Liver (tissue), 3 donors: ENCODE results near the gene KCNS1.

ENCODE experiments used
- GABPA ChIP-seq, 2 donors: IDR thresholded peaks in 1 of 2; conservative IDR thresholded peaks in 1 of 2; 2 replicates each; pipeline ENCODE4 v1.6.1; 2016; ENCODE audit warnings: antibody characterized with exemption in 2 of 2, mild to moderate bottlenecking in 1 of 2, moderate library complexity in 1 of 2
- NR2F2 ChIP-seq: IDR thresholded peaks from 2 replicates; pipeline ENCODE4 v1.6.1; 2016; ENCODE audit warnings: antibody characterized with exemption
- RAD21 ChIP-seq, 2 donors: IDR thresholded peaks; 2 replicates each; pipeline ENCODE4 v1.6.1; 2016; ENCODE audit warnings: antibody characterized with exemption in 2 of 2, mild to moderate bottlenecking in 2 of 2
- SP1 ChIP-seq: IDR thresholded peaks from 2 replicates; pipeline ENCODE4 v1.6.1; 2018; ENCODE audit warnings: antibody characterized with exemption, mild to moderate bottlenecking
- YY1 ChIP-seq: IDR thresholded peaks from 2 replicates; pipeline ENCODE4 v1.6.1; 2016; ENCODE audit warnings: antibody characterized with exemption, mild to moderate bottlenecking
- TF ChIP-seq, protein P1 (sequence below): IDR thresholded peaks from 2 replicates; pipeline ENCODE4 v1.6.1; 2016; ENCODE audit warnings: antibody characterized with exemption
- TF ChIP-seq, protein P2 (sequence below): fragments of 150-350 bp; IDR thresholded peaks from 2 replicates; pipeline ENCODE4 v1.5.1; 2017; ENCODE audit warnings: improper control_type of control experiment, low read depth, low read length; ENCODE audit not compliant: missing input control
- TF ChIP-seq, protein P3 (sequence below): IDR thresholded peaks from 2 replicates; pipeline ENCODE4 v1.6.1; 2016; ENCODE audit warnings: antibody characterized with exemption
- TF ChIP-seq, protein P4 (sequence below): IDR thresholded peaks from 2 replicates; pipeline ENCODE4 v1.6.1; 2016; ENCODE audit warnings: antibody characterized with exemption, mild to moderate bottlenecking
- donor health status: healthy.
- donor health status: healthy.

DNA sequence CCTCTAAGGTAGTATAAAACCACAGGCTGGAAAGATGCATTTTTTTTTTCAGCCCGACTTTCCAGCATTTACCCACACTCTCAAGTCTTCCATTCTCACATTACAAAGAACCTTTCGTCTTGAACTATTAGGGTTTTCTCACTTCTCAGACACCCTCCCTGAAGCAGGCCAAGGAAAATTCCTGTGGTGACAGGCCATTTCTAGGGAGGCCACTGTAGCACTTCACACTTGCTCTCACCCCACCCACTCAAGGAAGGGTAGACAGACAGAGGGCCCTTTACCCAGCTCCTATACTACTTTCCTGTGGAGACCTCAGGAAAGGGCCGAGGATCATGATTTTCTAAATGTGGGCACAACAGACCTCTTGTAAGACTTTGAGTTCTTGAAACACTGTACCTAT lies 27.7 kb downstream of the KCNS1 start:
- TF ChIP-seq, protein P1, sequence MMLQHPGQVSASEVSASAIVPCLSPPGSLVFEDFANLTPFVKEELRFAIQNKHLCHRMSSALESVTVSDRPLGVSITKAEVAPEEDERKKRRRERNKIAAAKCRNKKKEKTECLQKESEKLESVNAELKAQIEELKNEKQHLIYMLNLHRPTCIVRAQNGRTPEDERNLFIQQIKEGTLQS, result no peak
- TF ChIP-seq, protein P2, sequence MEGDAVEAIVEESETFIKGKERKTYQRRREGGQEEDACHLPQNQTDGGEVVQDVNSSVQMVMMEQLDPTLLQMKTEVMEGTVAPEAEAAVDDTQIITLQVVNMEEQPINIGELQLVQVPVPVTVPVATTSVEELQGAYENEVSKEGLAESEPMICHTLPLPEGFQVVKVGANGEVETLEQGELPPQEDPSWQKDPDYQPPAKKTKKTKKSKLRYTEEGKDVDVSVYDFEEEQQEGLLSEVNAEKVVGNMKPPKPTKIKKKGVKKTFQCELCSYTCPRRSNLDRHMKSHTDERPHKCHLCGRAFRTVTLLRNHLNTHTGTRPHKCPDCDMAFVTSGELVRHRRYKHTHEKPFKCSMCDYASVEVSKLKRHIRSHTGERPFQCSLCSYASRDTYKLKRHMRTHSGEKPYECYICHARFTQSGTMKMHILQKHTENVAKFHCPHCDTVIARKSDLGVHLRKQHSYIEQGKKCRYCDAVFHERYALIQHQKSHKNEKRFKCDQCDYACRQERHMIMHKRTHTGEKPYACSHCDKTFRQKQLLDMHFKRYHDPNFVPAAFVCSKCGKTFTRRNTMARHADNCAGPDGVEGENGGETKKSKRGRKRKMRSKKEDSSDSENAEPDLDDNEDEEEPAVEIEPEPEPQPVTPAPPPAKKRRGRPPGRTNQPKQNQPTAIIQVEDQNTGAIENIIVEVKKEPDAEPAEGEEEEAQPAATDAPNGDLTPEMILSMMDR, result no peak
- TF ChIP-seq GABPA (IDR thresholded peaks at IDR 0.05 in 1 of 2, conservative IDR thresholded peaks at IDR 0.05 in 1 of 2) (no peak), RAD21 (IDR thresholded peaks at IDR 0.05) (no peak), YY1 (no peak), NR2F2 (no peak), SP1 (no peak)
- TF ChIP-seq, protein P3, sequence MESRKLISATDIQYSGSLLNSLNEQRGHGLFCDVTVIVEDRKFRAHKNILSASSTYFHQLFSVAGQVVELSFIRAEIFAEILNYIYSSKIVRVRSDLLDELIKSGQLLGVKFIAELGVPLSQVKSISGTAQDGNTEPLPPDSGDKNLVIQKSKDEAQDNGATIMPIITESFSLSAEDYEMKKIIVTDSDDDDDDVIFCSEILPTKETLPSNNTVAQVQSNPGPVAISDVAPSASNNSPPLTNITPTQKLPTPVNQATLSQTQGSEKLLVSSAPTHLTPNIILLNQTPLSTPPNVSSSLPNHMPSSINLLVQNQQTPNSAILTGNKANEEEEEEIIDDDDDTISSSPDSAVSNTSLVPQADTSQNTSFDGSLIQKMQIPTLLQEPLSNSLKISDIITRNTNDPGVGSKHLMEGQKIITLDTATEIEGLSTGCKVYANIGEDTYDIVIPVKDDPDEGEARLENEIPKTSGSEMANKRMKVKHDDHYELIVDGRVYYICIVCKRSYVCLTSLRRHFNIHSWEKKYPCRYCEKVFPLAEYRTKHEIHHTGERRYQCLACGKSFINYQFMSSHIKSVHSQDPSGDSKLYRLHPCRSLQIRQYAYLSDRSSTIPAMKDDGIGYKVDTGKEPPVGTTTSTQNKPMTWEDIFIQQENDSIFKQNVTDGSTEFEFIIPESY, result no peak
- TF ChIP-seq, protein P4, sequence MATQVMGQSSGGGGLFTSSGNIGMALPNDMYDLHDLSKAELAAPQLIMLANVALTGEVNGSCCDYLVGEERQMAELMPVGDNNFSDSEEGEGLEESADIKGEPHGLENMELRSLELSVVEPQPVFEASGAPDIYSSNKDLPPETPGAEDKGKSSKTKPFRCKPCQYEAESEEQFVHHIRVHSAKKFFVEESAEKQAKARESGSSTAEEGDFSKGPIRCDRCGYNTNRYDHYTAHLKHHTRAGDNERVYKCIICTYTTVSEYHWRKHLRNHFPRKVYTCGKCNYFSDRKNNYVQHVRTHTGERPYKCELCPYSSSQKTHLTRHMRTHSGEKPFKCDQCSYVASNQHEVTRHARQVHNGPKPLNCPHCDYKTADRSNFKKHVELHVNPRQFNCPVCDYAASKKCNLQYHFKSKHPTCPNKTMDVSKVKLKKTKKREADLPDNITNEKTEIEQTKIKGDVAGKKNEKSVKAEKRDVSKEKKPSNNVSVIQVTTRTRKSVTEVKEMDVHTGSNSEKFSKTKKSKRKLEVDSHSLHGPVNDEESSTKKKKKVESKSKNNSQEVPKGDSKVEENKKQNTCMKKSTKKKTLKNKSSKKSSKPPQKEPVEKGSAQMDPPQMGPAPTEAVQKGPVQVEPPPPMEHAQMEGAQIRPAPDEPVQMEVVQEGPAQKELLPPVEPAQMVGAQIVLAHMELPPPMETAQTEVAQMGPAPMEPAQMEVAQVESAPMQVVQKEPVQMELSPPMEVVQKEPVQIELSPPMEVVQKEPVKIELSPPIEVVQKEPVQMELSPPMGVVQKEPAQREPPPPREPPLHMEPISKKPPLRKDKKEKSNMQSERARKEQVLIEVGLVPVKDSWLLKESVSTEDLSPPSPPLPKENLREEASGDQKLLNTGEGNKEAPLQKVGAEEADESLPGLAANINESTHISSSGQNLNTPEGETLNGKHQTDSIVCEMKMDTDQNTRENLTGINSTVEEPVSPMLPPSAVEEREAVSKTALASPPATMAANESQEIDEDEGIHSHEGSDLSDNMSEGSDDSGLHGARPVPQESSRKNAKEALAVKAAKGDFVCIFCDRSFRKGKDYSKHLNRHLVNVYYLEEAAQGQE, result no peak
